ENCODE measurements around the gene SPHK1.

Gene SPHK1

GRCh38 chr17:76381633-76382350 is 2.6 kb upstream of the SPHK1 start:
- DNase-seq (ENCODE audit: extremely low read depth, insufficient read length) = no peak
- no peak for TF ChIP-seq CTCF (IDR thresholded peaks at IDR 0.05; ENCODE audit: insufficient read depth, low read length, poor library complexity, severe bottlenecking)
- H3K36me3 ChIP-seq (ENCODE audit: control insufficient read depth, insufficient read depth, low read length) = no peaks in the 10 kb centered on the region
- no peak overlapping the region for H3K4me3 ChIP-seq (replicated peaks; ENCODE audit: low read depth, low read length)
- H3K27me3 ChIP-seq (replicated peaks; ENCODE audit: control insufficient read depth, insufficient read depth, low read length) = no peaks in the 10 kb centered on the region; the same call in 1 of the 2 replicates

GRCh38 chr17:76382351-76382802 is 2.0 kb upstream of the SPHK1 start:
- Histone ChIP-seq H3K27me3 (replicated peaks; ENCODE audit: control insufficient read depth, insufficient read depth, low read length) (no peaks in the 10 kb centered on the region; the same call in 1 of the 2 replicates), H3K36me3 (ENCODE audit: control insufficient read depth, insufficient read depth, low read length) (no peaks in the 10 kb centered on the region), H3K4me3 (replicated peaks; ENCODE audit: low read depth, low read length) (peak overlapping the region; percentile 65)
- no peak for TF ChIP-seq CTCF (IDR thresholded peaks at IDR 0.05; ENCODE audit: insufficient read depth, low read length, poor library complexity, severe bottlenecking)
- DNase-seq (ENCODE audit: extremely low read depth, insufficient read length) = no peak

GRCh38 chr17:76382803-76383545 is 1.4 kb upstream of the SPHK1 start:
- no peak for TF ChIP-seq CTCF (IDR thresholded peaks at IDR 0.05; ENCODE audit: insufficient read depth, low read length, poor library complexity, severe bottlenecking)
- Histone ChIP-seq H3K4me3 (replicated peaks; ENCODE audit: low read depth, low read length) (peak overlapping the region; percentile 65), H3K36me3 (ENCODE audit: control insufficient read depth, insufficient read depth, low read length) (no peaks in the 10 kb centered on the region), H3K27me3 (replicated peaks; ENCODE audit: control insufficient read depth, insufficient read depth, low read length) (no peaks in the 10 kb centered on the region; the same call in 1 of the 2 replicates)
- DNase-seq (ENCODE audit: extremely low read depth, insufficient read length) = peak; percentile 73

- DNase-seq (ENCODE audit: extremely low read depth, insufficient read length) = peak; percentile 71
- Histone ChIP-seq H3K36me3 (ENCODE audit: control insufficient read depth, insufficient read depth, low read length) (no peaks in the 10 kb centered on the region), H3K4me3 (replicated peaks; ENCODE audit: low read depth, low read length) (peak overlapping the region; percentile 65), H3K27me3 (replicated peaks; ENCODE audit: control insufficient read depth, insufficient read depth, low read length) (no peaks in the 10 kb centered on the region; the same call in 1 of the 2 replicates)
- peak; percentile 27 for TF ChIP-seq CTCF (IDR thresholded peaks at IDR 0.05; ENCODE audit: insufficient read depth, low read length, poor library complexity, severe bottlenecking)
Measured at GRCh38 chr17:76383546-76384221, 725 bp upstream of the SPHK1 start.

GRCh38 chr17:76384987-76385891 is 830 bp downstream of the SPHK1 start:
- Histone ChIP-seq H3K4me3 (replicated peaks; ENCODE audit: low read depth, low read length) (peak overlapping the region; percentile 62), H3K27me3 (replicated peaks; ENCODE audit: control insufficient read depth, insufficient read depth, low read length) (no peaks in the 10 kb centered on the region; the same call in 1 of the 2 replicates), H3K36me3 (ENCODE audit: control insufficient read depth, insufficient read depth, low read length) (no peaks in the 10 kb centered on the region; the same call in 1 of the 2 replicates)
- DNase-seq (ENCODE audit: extremely low read depth, insufficient read length) = no peak
- TF ChIP-seq CTCF (IDR thresholded peaks at IDR 0.05; ENCODE audit: insufficient read depth, low read length, poor library complexity, severe bottlenecking) = no peak
